Activated CD8-positive, alpha-beta T cell treated with anti-CD3 and anti-CD28 coated beads for 36 hours (primary cell): ENCODE results near the gene CPLANE1. TPM values are rescaled to one million over a fixed set of nuclear protein-coding genes. Genes with fewer than 3 reads are reported as not detected.

Experiments used
- ATAC-seq: fragments of 200-7000 bp; cut with Tn5 transposase; one replicate; pipeline ENCODE4 v1.10.0; 2021; ENCODE audit warnings: mild to moderate bottlenecking, moderate library complexity
- CTCF ChIA-PET: fragments of 350-600 bp; sonication (Branson Sonifier 250); formaldehyde crosslinking; loops from one replicate; lab custom pipeline; 2021; ENCODE audit warnings: antibody characterized with exemption; lab: Charles Lee
- POLR2A ChIA-PET: fragments of 350-600 bp; sonication (Branson Sonifier 250); formaldehyde crosslinking; loops from one replicate; lab custom pipeline; 2021; ENCODE audit warnings: antibody characterized with exemption; lab: Charles Lee
- DNase-seq: peaks from one replicate; pipeline ENCODE4 v3.0.0-alpha.2; 2020
- H3K27ac Mint-ChIP-seq: one replicate; pipeline ENCODE4 v1.8.0; 2021; ENCODE audit warnings: mild to moderate bottlenecking, mixed read lengths
- H3K27me3 Mint-ChIP-seq: one replicate; pipeline ENCODE4 v1.8.0; 2021; ENCODE audit warnings: mixed read lengths
- H3K36me3 Mint-ChIP-seq: one replicate; pipeline ENCODE4 v1.8.0; 2021; ENCODE audit warnings: low read depth, mixed read lengths
- H3K4me1 Mint-ChIP-seq: one replicate; pipeline ENCODE4 v1.8.0; 2021; ENCODE audit warnings: low read depth, mixed read lengths
- H3K4me3 Mint-ChIP-seq: one replicate; pipeline ENCODE4 v1.8.0; 2021; ENCODE audit warnings: mild to moderate bottlenecking, moderate library complexity, mixed read lengths
- H3K9me3 Mint-ChIP-seq: one replicate; pipeline ENCODE4 v1.8.0; 2021; ENCODE audit warnings: mixed read lengths
- intact Hi-C: fragments of 100-400 bp; cut with micrococcal nuclease; formaldehyde crosslinking; loops from one replicate; pipeline ENCODE4 v1.10.0; 2022
- total RNA-seq, 2 experiments: library from RNA; stranded (reverse); gene quantifications; one replicate each; pipeline ENCODE4 v1.2.3, GENCODE V29; 2021
- TF ChIP-seq, protein P1 (sequence below): fragments of 200-600 bp; IDR thresholded peaks from one replicate; pipeline ENCODE4 v1.8.0; 2022; ENCODE audit warnings: antibody characterized with exemption, mild to moderate bottlenecking

CPLANE1 gene
- total RNA-seq, 2 experiments from 2014 or later: 4.8 to 4.9 TPM

DNA sequence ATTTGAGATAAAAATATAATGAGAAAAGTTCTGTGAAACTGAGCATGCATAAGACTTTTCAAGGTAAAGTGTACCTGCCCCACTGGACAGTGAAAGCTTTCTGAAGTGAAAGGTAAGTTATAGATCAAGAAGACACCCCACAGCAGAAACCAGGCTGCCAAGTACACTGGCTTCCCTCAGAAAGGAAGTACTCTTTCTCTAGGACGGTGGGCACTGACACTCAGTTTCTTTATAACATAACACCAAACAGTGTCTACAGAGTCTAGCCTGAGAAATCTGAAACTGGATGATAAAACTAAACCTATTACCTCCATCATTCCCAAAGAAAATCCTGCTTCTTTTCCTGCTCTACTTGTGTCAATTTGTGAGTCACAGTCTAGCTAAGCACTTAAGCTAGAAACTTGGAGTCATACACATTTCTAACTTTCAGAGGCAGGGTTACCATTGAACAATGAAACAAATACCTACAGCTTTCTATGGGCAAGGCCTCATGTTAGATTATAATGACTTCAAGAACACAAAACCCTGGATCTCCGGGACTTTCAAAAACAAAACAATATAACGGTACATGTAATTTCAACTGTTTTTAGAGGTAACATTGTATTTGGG is 136.7 kb downstream of the CPLANE1 start:
- DNase-seq (peak; percentile 5), ATAC-seq (peak; percentile 41)
- ChIA-PET CTCF (interaction anchor here (1.4 kb wide), 1 partner anchor 10 kb away, joined by 4 read pairs; no protein-coding TSS in a partner anchor), POLR2A (interaction anchor here (1.0 kb wide), 1 partner anchor 136 kb away, joined by 3 read pairs; the partner anchor contains the start of gene CPLANE1)
- intact Hi-C loops: no loop called here
- peaks cover 36% of the 10 kb centered on the region for H3K36me3 Mint-ChIP-seq
- H3K4me1 Mint-ChIP-seq: peaks cover 27% of the 10 kb centered on the region
- TF ChIP-seq, protein P1, sequence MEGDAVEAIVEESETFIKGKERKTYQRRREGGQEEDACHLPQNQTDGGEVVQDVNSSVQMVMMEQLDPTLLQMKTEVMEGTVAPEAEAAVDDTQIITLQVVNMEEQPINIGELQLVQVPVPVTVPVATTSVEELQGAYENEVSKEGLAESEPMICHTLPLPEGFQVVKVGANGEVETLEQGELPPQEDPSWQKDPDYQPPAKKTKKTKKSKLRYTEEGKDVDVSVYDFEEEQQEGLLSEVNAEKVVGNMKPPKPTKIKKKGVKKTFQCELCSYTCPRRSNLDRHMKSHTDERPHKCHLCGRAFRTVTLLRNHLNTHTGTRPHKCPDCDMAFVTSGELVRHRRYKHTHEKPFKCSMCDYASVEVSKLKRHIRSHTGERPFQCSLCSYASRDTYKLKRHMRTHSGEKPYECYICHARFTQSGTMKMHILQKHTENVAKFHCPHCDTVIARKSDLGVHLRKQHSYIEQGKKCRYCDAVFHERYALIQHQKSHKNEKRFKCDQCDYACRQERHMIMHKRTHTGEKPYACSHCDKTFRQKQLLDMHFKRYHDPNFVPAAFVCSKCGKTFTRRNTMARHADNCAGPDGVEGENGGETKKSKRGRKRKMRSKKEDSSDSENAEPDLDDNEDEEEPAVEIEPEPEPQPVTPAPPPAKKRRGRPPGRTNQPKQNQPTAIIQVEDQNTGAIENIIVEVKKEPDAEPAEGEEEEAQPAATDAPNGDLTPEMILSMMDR: no peak
- peak overlapping the region; percentile 8 for H3K4me3 Mint-ChIP-seq
- peak overlapping the region; percentile 4 for H3K27ac Mint-ChIP-seq
- H3K9me3 Mint-ChIP-seq: peaks cover 10% of the 10 kb centered on the region
- peaks cover 4% of the 10 kb centered on the region for H3K27me3 Mint-ChIP-seq

DNA sequence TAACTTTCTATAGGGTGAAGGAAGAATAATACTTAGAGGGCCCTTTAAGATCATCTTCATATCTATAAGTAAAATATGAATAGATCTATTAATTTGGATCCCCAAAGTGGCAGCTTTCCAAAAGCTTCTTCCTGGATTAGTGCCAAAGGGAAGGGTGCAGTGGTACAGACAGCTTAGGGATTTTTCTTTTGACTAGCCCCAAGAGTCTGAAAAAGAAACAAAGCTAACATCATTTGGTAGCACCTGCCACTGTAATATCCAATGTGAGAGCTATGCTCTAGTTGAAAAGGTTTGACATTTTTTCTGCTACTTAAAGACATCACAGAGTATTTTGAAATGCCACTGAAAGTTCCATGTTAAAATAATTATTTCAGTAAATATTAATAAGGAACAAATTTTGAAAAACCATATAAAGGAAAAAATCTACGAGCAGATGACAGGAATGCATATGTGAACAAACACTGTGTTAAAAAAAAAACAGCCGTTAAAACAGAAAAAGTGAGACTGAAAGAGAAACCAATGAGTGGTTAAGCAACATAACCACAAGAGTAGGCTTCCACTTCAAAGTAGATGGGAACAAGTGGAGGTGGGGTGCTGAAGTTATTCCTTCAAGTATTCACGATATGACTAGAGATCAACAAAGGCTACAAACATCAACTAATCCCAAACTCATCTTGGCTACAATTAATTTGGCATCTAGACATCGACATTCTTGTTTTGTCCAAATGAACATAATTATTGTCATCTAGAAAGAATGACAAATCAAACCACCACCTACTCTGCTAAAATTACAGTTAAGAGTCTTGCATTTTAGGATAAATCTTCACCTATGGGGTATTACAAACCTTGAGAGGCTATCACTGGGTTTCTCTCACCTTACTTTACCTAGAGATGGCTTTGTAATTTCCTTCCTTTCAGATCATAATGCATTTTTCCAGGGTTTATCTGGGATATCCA is 137.5 kb downstream of the CPLANE1 start:
- Mint-ChIP-seq H3K27ac (peak overlapping the region; percentile 4), H3K4me1 (peaks cover 27% of the 10 kb centered on the region), H3K4me3 (peak overlapping the region; percentile 8), H3K27me3 (peaks cover 4% of the 10 kb centered on the region), H3K36me3 (peaks cover 37% of the 10 kb centered on the region), H3K9me3 (peaks cover 10% of the 10 kb centered on the region)
- ATAC-seq: peak; percentile 70
- peak; percentile 27 for DNase-seq
- intact Hi-C loops: no loop called here
- CTCF ChIA-PET: interaction anchor here (1.4 kb wide), 1 partner anchor 10 kb away, joined by 4 read pairs; no protein-coding TSS in a partner anchor
- TF ChIP-seq, protein P1: no peak
- POLR2A ChIA-PET: interaction anchor here (1.0 kb wide), 1 partner anchor 137 kb away, joined by 3 read pairs; the partner anchor contains the start of gene CPLANE1

DNA sequence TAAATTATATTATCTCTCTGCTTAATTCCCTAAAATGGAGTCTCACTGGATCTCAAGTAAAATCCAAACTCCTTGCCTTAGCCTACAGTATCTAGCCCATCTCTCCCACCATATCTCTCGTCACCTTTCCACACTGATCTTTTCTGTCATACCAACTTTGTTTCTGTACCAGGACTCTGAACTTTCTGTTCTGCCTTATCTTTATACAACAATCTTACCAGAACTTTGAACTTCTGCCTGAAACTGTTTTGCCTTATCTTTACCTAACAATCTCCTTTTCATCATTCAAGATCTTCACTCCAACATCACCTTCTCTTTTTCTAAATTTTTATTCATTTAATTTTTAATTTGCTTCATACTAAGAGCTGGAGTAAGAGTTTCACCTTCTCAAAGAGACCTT is 139.0 kb downstream of the CPLANE1 start:
- H3K27me3 Mint-ChIP-seq: peaks cover 4% of the 10 kb centered on the region
- H3K9me3 Mint-ChIP-seq: peaks cover 10% of the 10 kb centered on the region
- peaks cover 37% of the 10 kb centered on the region for H3K36me3 Mint-ChIP-seq
- intact Hi-C loops: no loop called here
- H3K4me1 Mint-ChIP-seq: peaks cover 27% of the 10 kb centered on the region
- TF ChIP-seq, protein P1: no peak
- ATAC-seq (no peak), DNase-seq (no peak)
- H3K27ac Mint-ChIP-seq: no peak overlapping the region
- ChIA-PET CTCF (interaction anchor here (1.1 kb wide), 1 partner anchor 52 kb away, joined by 3 read pairs; no protein-coding TSS in a partner anchor), POLR2A (no interaction called here)
- no peak overlapping the region for H3K4me3 Mint-ChIP-seq

DNA sequence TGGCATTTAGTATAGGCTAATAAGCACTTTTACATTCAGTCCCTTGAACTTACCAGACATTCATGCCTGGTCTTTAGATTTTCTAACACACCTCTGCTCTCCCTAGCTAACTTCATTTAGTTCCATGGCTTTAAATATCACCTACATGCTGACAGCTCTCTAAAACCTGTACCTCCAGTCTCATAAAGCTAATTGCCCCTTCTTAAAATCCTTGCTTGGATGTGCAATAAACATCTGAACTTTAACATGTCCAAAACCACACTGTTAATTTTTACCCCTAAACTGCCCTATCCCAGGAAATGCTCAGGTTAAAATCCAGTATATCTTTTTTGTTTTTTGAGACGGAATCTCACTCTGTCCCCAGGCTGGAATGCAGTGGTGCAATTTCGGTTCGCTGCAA is 139.8 kb downstream of the CPLANE1 start:
- Mint-ChIP-seq H3K9me3 (peaks cover 10% of the 10 kb centered on the region), H3K27ac (no peak overlapping the region), H3K27me3 (peaks cover 4% of the 10 kb centered on the region), H3K4me1 (peaks cover 27% of the 10 kb centered on the region), H3K4me3 (no peak overlapping the region), H3K36me3 (peaks cover 38% of the 10 kb centered on the region)
- intact Hi-C loops: no loop called here
- ChIA-PET POLR2A (no interaction called here), CTCF (interaction anchor here (1.1 kb wide), 1 partner anchor 51 kb away, joined by 3 read pairs; no protein-coding TSS in a partner anchor)
- ATAC-seq: no peak
- TF ChIP-seq, protein P1: no peak
- no peak for DNase-seq
